WTC11 (cell line): Measurements from ENCODE around the gene KIF6.

Experiments
- CREM ChIP-seq: sonication (generic); formaldehyde crosslinking; IDR thresholded peaks from 2 replicates; pipeline ENCODE4 v1.8.1; 2022; ENCODE audit warnings: mild to moderate bottlenecking, missing genetic modification reagents, moderate library complexity
- FOXP1 ChIP-seq: sonication (generic); formaldehyde crosslinking; IDR thresholded peaks from 2 replicates; pipeline ENCODE4 v1.8.0; 2022; ENCODE audit warnings: missing genetic modification reagents, mild to moderate bottlenecking, moderate library complexity, borderline replicate concordance
- NR2C2 ChIP-seq: sonication (generic); formaldehyde crosslinking; IDR thresholded peaks from 2 replicates; pipeline ENCODE4 v1.8.0; 2022; ENCODE audit warnings: mild to moderate bottlenecking, missing genetic modification reagents
- SP1 ChIP-seq: sonication (generic); formaldehyde crosslinking; conservative IDR thresholded peaks from 2 replicates; pipeline ENCODE4 v1.8.1; 2022; ENCODE audit warnings: missing genetic modification reagents
- ZNF121 ChIP-seq: sonication (generic); formaldehyde crosslinking; IDR thresholded peaks from 2 replicates; pipeline ENCODE4 v1.8.0; 2023; ENCODE audit warnings: missing genetic modification reagents
- TF ChIP-seq, protein P1 (sequence below): sonication (generic); formaldehyde crosslinking; IDR thresholded peaks from 2 replicates; pipeline ENCODE4 v1.8.1; 2023; ENCODE audit warnings: mild to moderate bottlenecking, missing genetic modification reagents
- TF ChIP-seq, protein P2 (sequence below): sonication (generic); formaldehyde crosslinking; IDR thresholded peaks from 2 replicates; pipeline ENCODE4 v1.8.1; 2022; ENCODE audit warnings: low read depth, missing genetic modification reagents, borderline replicate concordance
- TF ChIP-seq, protein P3 (sequence below): fragments of 250-450 bp; sonication (Bioruptor Pico); IDR thresholded peaks from 2 replicates; pipeline ENCODE4 v1.9.0; 2021; ENCODE audit warnings: mild to moderate bottlenecking
- TF ChIP-seq, protein P4 (sequence below): fragments of 200-600 bp; IDR thresholded peaks from 2 replicates; pipeline ENCODE4 v1.8.0; 2022; ENCODE audit warnings: antibody characterized with exemption
- TF ChIP-seq, protein P5 (sequence below): sonication (generic); formaldehyde crosslinking; IDR thresholded peaks from 2 replicates; pipeline ENCODE4 v1.8.1; 2022; ENCODE audit warnings: low read depth, mild to moderate bottlenecking, moderate library complexity, missing genetic modification reagents, borderline replicate concordance

DNA sequence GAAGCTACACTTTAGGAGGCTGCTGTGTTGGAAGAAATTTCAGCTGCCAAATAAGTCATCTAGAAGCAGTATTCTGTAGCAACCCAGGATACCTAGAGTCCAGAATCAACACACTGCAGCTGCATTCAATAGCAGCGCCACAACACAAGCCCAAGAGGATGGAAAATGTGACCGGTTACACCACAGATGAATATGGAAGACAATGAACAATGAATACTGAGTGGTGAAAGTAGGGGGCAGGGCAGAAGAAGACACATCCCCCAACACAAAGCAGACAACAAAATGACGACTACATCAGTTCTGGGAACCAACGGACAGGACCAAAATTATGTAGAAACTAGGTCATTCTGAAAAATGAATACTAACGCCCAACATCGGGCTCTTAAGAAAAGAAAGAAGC, 38.2 kb downstream of the KIF6 start:
- no peak for TF ChIP-seq NR2C2 (CRISPR knock-in tag)
- TF ChIP-seq, protein P1, sequence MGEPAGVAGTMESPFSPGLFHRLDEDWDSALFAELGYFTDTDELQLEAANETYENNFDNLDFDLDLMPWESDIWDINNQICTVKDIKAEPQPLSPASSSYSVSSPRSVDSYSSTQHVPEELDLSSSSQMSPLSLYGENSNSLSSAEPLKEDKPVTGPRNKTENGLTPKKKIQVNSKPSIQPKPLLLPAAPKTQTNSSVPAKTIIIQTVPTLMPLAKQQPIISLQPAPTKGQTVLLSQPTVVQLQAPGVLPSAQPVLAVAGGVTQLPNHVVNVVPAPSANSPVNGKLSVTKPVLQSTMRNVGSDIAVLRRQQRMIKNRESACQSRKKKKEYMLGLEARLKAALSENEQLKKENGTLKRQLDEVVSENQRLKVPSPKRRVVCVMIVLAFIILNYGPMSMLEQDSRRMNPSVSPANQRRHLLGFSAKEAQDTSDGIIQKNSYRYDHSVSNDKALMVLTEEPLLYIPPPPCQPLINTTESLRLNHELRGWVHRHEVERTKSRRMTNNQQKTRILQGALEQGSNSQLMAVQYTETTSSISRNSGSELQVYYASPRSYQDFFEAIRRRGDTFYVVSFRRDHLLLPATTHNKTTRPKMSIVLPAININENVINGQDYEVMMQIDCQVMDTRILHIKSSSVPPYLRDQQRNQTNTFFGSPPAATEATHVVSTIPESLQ (CRISPR knock-in tag): no peak
- TF ChIP-seq, protein P2, sequence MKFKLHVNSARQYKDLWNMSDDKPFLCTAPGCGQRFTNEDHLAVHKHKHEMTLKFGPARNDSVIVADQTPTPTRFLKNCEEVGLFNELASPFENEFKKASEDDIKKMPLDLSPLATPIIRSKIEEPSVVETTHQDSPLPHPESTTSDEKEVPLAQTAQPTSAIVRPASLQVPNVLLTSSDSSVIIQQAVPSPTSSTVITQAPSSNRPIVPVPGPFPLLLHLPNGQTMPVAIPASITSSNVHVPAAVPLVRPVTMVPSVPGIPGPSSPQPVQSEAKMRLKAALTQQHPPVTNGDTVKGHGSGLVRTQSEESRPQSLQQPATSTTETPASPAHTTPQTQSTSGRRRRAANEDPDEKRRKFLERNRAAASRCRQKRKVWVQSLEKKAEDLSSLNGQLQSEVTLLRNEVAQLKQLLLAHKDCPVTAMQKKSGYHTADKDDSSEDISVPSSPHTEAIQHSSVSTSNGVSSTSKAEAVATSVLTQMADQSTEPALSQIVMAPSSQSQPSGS (CRISPR knock-in tag): no peak
- TF ChIP-seq SP1: no peak
- TF ChIP-seq, protein P3, sequence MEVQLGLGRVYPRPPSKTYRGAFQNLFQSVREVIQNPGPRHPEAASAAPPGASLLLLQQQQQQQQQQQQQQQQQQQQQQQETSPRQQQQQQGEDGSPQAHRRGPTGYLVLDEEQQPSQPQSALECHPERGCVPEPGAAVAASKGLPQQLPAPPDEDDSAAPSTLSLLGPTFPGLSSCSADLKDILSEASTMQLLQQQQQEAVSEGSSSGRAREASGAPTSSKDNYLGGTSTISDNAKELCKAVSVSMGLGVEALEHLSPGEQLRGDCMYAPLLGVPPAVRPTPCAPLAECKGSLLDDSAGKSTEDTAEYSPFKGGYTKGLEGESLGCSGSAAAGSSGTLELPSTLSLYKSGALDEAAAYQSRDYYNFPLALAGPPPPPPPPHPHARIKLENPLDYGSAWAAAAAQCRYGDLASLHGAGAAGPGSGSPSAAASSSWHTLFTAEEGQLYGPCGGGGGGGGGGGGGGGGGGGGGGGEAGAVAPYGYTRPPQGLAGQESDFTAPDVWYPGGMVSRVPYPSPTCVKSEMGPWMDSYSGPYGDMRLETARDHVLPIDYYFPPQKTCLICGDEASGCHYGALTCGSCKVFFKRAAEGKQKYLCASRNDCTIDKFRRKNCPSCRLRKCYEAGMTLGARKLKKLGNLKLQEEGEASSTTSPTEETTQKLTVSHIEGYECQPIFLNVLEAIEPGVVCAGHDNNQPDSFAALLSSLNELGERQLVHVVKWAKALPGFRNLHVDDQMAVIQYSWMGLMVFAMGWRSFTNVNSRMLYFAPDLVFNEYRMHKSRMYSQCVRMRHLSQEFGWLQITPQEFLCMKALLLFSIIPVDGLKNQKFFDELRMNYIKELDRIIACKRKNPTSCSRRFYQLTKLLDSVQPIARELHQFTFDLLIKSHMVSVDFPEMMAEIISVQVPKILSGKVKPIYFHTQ (CRISPR knock-in tag): no peak
- TF ChIP-seq, protein P4, sequence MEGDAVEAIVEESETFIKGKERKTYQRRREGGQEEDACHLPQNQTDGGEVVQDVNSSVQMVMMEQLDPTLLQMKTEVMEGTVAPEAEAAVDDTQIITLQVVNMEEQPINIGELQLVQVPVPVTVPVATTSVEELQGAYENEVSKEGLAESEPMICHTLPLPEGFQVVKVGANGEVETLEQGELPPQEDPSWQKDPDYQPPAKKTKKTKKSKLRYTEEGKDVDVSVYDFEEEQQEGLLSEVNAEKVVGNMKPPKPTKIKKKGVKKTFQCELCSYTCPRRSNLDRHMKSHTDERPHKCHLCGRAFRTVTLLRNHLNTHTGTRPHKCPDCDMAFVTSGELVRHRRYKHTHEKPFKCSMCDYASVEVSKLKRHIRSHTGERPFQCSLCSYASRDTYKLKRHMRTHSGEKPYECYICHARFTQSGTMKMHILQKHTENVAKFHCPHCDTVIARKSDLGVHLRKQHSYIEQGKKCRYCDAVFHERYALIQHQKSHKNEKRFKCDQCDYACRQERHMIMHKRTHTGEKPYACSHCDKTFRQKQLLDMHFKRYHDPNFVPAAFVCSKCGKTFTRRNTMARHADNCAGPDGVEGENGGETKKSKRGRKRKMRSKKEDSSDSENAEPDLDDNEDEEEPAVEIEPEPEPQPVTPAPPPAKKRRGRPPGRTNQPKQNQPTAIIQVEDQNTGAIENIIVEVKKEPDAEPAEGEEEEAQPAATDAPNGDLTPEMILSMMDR: no peak
- TF ChIP-seq CREM (CRISPR knock-in tag): no peak
- TF ChIP-seq FOXP1: no peak
- TF ChIP-seq ZNF121 (CRISPR knock-in tag): no peak
- TF ChIP-seq, protein P5, sequence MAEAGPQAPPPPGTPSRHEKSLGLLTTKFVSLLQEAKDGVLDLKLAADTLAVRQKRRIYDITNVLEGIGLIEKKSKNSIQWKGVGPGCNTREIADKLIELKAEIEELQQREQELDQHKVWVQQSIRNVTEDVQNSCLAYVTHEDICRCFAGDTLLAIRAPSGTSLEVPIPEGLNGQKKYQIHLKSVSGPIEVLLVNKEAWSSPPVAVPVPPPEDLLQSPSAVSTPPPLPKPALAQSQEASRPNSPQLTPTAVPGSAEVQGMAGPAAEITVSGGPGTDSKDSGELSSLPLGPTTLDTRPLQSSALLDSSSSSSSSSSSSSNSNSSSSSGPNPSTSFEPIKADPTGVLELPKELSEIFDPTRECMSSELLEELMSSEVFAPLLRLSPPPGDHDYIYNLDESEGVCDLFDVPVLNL (CRISPR knock-in tag): no peak
